Heart left ventricle (tissue), 16 donors: ENCODE results near the gene CCDC92. TPM values are rescaled to one million over a fixed set of nuclear protein-coding genes. Genes with fewer than 3 reads are reported as not detected.
A peak's percentile ranks its signal among the peaks of the same experiment; 100 is the strongest.
"Not testable (repeated sequence)": the region's sequence is repeated elsewhere in the genome, so short reads cannot be mapped to it uniquely, and the experiment has no call there.

Experiments used
- ATAC-seq, 4 donors: fragments of 200-7000 bp; cut with Tn5 transposase; one replicate each; pipeline ENCODE4 v1.9.1; 2020 to 2022; ENCODE audit warnings: moderate library complexity in 4 of 4, mild to moderate bottlenecking in 3 of 4, moderate number of reproducible peaks in 1 of 4
- DNase-seq, 5 donors: peaks; one replicate each; pipeline ENCODE4 v3.0.0-alpha.2; 2020
- H3K27ac ChIP-seq, 12 donors: fragments of 200-600 bp; sonication (generic) in 4 of 12; one replicate each; pipeline versions ENCODE4 v1.5.0 to v1.8.0; 2016 to 2022; ENCODE audit warnings: mild to moderate bottlenecking in 2 of 12
- H3K27me3 ChIP-seq, 9 donors: fragments of 200-600 bp; sonication (generic) in 2 of 9; one replicate each; pipeline versions ENCODE4 v1.5.1 to v1.8.0; 2016 to 2022; ENCODE audit warnings: mild to moderate bottlenecking in 3 of 9
- H3K36me3 ChIP-seq, 9 donors: fragments of 200-600 bp; sonication (generic) in 2 of 9; one replicate each; pipeline versions ENCODE4 v1.5.0 to v1.8.0; 2018 to 2022; ENCODE audit warnings: mild to moderate bottlenecking in 2 of 9
- H3K4me1 ChIP-seq, 12 donors: fragments of 200-600 bp; sonication (generic) in 4 of 12; one replicate each; pipeline versions ENCODE4 v1.5.0 to v1.8.0; 2016 to 2022; ENCODE audit warnings: mild to moderate bottlenecking in 3 of 12
- H3K4me3 ChIP-seq, 12 donors: fragments of 200-600 bp; sonication (generic) in 4 of 12; one replicate each; pipeline versions ENCODE4 v1.5.0 to v1.8.0; 2017 to 2022; ENCODE audit warnings: mild to moderate bottlenecking in 9 of 12, moderate library complexity in 4 of 12
- H3K9me3 ChIP-seq, 12 donors: fragments of 200-600 bp; sonication (generic) in 4 of 12; one replicate each; pipeline versions ENCODE4 v1.5.0 to v1.8.0; 2016 to 2022; ENCODE audit warnings: mild to moderate bottlenecking in 1 of 12
- POLR2A ChIP-seq, 2 donors: fragments of 450-650 bp; IDR thresholded peaks; one replicate each; pipeline ENCODE4 v1.6.1; 2017; ENCODE audit warnings: antibody characterized with exemption in 2 of 2, mild to moderate bottlenecking in 2 of 2, moderate library complexity in 2 of 2
- WGBS, 4 donors: extraction: QIAGEN DNeasy Blood & Tissue Kit in 2 of 4; methylation state at CpG; one replicate each; pipeline versions ENCODE4 v1.1.5 to v1.1.7; 2013 to 2018; 5-methylcytosine and 5-hydroxymethylcytosine counted together
- intact Hi-C, 10 donors: fragments of 100-400 bp; cut with DNase I; formaldehyde crosslinking; loops; one replicate each; pipeline versions ENCODE4 v1.11.1 to v1.14.2; 2022
- polyA plus RNA-seq, 2 donors: library from polyadenylated mRNA; stranded (reverse); fragments of 200-250 nt; gene quantifications; one replicate each; pipeline ENCODE4 v1.2.3, GENCODE V29; 2013
- total RNA-seq, 9 donors: library from RNA; depleted of rRNA in 2 of 9; stranded (reverse); fragments of >200 nt in 2 of 9; fragmentation: NEBNext Ultra II Directional in 3 of 9; extraction: Animal tissue kit (Norgen Biotek cat#: 25700) in 3 of 9; gene quantifications; one replicate each; pipeline versions ENCODE4 v1.1.0 to v1.2.4, GENCODE V29; 2016 to 2023
- TF ChIP-seq, protein P1 (sequence below), 12 donors: fragments of 200-600 bp; sonication (generic) in 4 of 12; IDR thresholded peaks; one replicate each; pipeline versions ENCODE4 v1.5.0 to v1.8.0; 2018 to 2022; ENCODE audit warnings: antibody characterized with exemption in 12 of 12, mild to moderate bottlenecking in 5 of 12
- donor health status: ischemic (EF 13 %, LVEDD 7.1; RV severe dilation, severe dysfunction).
- donor health status: healthy with polysubstance abuse.
- donor health status: DM: no; HTN: yes; CAD: no.
- donor health status: DM: no; HTN: no; CAD: no.
- donor health status: ischemic (EF 25% LVEDD 6.9; RV normal size, moderate dysfunction).
- donor health status: ischemic (EF 25% LVEDD 5.7; RV mildly dilated, moderate dysfunction).
- donor health status: healthy.
- donor health status: DM: yes; HTN: yes; CAD: no.
- donor health status: ischemic (EF 35%, LVEDD 5.7; RV mildly dilated, moderate dysfunction).
- donor health status: nonischemic (EF 11% LVEDD 7.7; RV severe dilation, severe dysfunction).
- donor health status: DM: yes; HTN: yes; CAD: no.
- donor health status: PGD.
- donor health status: ischemic (EF 29% LVEDD 5.4; RV normal size, mild dysfunction).
- donor health status: nonischemic (EF 23%, LVEDD 6.1; RV moderate dilation, normal function).

The CCDC92 gene
- total and polyA plus RNA-seq, 11 donors = 37.8 to 86.1 (median 58.1) TPM

DNA sequence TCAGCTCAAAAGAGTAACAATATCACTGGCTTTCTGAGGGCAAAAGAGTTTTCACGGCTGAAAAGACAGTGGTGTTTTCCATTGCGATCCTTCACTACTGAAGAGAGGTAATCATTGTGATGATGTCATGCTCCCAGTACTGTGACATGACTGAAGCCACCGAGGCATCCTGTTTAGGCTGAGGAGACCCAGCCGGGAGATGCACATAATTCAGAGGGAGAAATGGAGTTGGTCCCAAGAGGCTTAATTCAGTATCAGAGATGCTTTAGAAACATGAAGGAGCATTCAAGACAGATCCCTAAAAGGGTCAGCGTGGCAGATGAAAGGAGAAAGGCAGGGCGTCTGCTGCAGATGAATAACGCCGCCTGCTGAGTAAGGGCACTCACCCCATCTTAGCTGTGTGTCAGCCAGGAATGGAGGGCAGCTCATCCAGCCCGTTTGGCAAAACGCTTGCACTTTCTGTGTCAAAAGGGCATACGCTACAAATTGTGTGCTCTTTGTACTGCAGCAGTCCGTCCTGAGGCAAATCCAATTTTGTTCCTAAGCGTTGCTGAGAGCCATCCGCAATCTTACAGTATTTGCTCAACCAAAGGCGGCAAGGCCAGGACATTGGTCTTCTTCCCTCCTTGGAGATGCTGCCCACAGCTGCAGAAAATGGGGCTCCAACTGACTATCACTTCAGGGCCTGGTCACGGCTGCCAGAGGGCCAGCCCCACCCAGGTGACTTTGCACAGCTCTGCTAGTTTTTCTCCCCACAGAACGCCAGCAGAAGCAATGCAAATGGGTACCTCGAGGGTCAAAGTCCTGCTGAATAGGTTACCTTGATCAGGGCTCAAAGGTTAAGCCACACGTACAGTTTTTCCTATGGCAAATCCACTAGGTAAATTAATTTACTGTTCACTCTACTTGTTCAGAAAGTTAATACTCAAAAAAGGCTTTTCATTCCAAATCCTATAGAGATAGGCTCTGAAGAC, 23.5 kb downstream of the CCDC92 start:
- WGBS, 4 donors = 86 to 90% (median 88%) methylated on average over 19 of the region's 19 CpGs
- Histone ChIP-seq H3K27ac (no peak overlapping the region), H3K36me3 (peaks cover 0 to 16% (median 12%) of the 10 kb centered on the region in 9 donors), H3K4me3 (no peak overlapping the region), H3K9me3 (no peaks in the 10 kb centered on the region), H3K27me3 (no peaks in the 10 kb centered on the region), H3K4me1 (peaks cover 0 to 83% (median 36%) of the 10 kb centered on the region in 12 donors)
- ATAC-seq (no peak), DNase-seq (no peak)
- intact Hi-C loops = no loop called here
- TF ChIP-seq, protein P1, sequence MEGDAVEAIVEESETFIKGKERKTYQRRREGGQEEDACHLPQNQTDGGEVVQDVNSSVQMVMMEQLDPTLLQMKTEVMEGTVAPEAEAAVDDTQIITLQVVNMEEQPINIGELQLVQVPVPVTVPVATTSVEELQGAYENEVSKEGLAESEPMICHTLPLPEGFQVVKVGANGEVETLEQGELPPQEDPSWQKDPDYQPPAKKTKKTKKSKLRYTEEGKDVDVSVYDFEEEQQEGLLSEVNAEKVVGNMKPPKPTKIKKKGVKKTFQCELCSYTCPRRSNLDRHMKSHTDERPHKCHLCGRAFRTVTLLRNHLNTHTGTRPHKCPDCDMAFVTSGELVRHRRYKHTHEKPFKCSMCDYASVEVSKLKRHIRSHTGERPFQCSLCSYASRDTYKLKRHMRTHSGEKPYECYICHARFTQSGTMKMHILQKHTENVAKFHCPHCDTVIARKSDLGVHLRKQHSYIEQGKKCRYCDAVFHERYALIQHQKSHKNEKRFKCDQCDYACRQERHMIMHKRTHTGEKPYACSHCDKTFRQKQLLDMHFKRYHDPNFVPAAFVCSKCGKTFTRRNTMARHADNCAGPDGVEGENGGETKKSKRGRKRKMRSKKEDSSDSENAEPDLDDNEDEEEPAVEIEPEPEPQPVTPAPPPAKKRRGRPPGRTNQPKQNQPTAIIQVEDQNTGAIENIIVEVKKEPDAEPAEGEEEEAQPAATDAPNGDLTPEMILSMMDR (IDR thresholded peaks at IDR 0.05) = no peak
- TF ChIP-seq POLR2A (IDR thresholded peaks at IDR 0.05) = no peak

DNA sequence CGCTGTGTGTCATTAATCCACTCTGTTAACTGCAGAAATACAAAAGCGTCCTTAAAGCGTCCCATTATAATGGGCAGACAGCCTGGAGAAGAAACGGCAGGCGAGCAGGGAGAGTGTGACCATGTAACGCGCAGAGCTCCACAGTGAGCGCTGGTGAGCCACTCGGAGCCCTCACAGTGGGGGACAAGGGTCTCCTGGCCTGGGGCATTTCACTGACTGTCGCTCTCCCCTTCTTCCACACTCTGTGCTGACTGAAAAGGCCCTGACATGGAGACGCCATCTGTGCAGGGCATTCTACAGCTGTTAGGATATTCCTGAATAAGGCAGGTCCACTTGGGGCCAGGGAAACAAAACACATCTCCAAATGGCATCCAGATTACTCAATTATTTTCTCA, 24.2 kb downstream of the CCDC92 start:
- no peak for ATAC-seq
- H3K27me3 ChIP-seq = no peaks in the 10 kb centered on the region

DNA sequence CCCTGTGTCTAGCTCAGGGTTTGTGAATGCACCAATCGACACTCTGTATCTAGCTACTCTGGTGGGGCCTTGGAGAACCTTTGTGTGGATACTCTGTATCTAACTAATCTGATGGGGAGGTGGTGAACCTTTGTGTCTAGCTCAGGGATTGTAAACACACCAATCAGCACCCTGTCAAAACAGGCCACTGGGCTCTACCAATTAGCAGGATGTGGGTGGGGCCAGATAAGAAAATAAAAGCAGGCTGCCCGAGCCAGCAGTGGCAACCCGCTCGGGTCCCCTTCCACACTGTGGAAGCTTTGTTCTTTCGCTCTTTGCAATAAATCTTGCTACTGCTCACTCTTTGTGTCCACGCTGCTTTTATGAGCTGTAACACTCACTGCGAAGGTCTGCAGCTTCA, 25.1 kb downstream of the CCDC92 start:
- H3K9me3 ChIP-seq, H3K27me3 ChIP-seq, H3K4me3 ChIP-seq, ATAC-seq, H3K27ac ChIP-seq, DNase-seq, intact Hi-C loops: not testable (repeated sequence)
- Histone ChIP-seq H3K4me1 (peaks cover 0 to 67% (median 31%) of the 10 kb centered on the region in 12 donors), H3K36me3 (peaks cover 0 to 32% (median 26%) of the 10 kb centered on the region in 9 donors)
- 87 to 96% (median 91%) methylated on average over 6 to 7 of the region's 7 CpGs for WGBS, 4 donors

More for the DNA sequence above, 24.2 kb downstream of the CCDC92 start:
- no peak for DNase-seq
- 92 to 96% (median 96%) methylated on average over 11 of the region's 11 CpGs for WGBS, 4 donors
- Histone ChIP-seq H3K4me3 (no peak overlapping the region), H3K4me1 (peaks cover 0 to 76% (median 34%) of the 10 kb centered on the region in 12 donors), H3K36me3 (peaks cover 0 to 23% (median 17%) of the 10 kb centered on the region in 9 donors), H3K27ac (no peak overlapping the region), H3K9me3 (no peaks in the 10 kb centered on the region)
- TF ChIP-seq, protein P1 (IDR thresholded peaks at IDR 0.05) = no peak
- no peak for TF ChIP-seq POLR2A (IDR thresholded peaks at IDR 0.05)
- intact Hi-C loops = no loop called here

DNA sequence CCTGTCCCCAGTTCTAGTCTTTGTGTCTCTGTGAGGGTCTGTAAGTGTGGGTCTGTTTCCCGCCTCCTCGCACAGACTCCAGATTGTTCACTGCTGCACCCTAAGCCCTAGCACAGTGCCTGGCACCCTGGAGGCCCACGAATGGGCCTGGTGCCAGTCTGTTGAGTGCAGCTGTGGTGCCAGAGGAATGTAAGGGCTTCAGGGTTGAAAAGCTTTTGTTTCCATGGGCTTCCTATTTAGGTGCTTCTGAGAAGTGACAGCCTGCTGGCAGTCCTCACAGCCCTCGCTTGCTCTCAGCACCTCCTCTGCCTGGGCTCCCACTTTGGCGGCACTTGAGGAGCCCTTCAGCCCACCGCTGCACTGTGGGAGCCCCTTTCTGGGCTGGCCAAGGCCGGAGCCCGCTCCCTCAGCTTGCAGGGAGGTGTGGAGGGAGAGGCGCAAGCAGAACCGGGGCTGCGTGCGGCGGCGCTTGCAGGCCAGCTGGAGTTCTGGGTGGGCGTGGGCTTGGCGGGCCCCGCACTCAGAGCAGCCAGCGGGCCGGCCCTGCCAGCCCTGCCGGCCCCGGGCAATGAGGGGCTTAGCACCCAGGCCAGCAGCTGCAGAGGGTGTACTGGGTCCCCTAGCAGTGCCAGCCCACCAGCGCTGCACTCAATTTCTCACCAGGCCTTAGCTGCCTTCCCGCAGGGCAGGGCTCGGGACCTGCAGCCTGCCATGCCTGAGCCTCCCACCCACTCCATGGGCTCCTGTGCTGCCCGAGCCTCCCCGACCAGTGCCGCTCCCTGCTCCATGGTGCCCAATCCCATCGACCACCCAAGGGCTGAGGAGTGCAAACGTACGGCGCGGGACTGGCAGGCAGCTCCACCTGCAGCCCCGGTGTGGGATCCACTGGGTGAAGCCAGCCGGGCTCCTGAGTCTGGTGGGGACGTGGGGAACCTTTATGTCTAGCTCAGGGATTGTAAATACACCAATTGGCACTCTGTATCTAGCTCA, 25.8 kb downstream of the CCDC92 start:
- H3K9me3 ChIP-seq, intact Hi-C loops, H3K4me3 ChIP-seq, H3K27me3 ChIP-seq: not testable (repeated sequence)
- peaks cover 0 to 39% (median 33%) of the 10 kb centered on the region in 9 donors for H3K36me3 ChIP-seq
- DNase-seq (peak in 2 of 5 donors; percentile 57 to 60), ATAC-seq (peak; percentile 50 to 88 (median 80))
- 85 to 96% (median 89%) methylated on average over 16 to 34 of the region's 35 CpGs for WGBS, 4 donors
- peak overlapping the region in 4 of 12 donors; percentile 11 to 48 (median 38) for H3K27ac ChIP-seq
- peaks cover 0 to 60% (median 25%) of the 10 kb centered on the region in 12 donors for H3K4me1 ChIP-seq
